ACC112 (cell line): ENCODE data around the gene LAMA3.

Experiments
- H2AFZ ChIP-seq: fragments of 200-600 bp; sonication (generic); one replicate; pipeline ENCODE4 v1.6.0; 2017; ENCODE audit warnings: antibody characterized with exemption, low read length; ENCODE audit not compliant: unreplicated experiment
- H3K27ac ChIP-seq: fragments of 200-600 bp; sonication (generic); 2 replicates; pipeline ENCODE4 v1.5.1; 2014; ENCODE audit warnings: low read depth, mild to moderate bottlenecking, antibody characterized with exemption, low read length, moderate library complexity
- H3K27me3 ChIP-seq: fragments of 200-600 bp; sonication (generic); 2 replicates; pipeline ENCODE4 v1.6.1; 2014; ENCODE audit warnings: mild to moderate bottlenecking, antibody characterized with exemption, low read length, moderate library complexity, mixed read lengths; ENCODE audit not compliant: insufficient read depth
- H3K36me3 ChIP-seq: fragments of 200-600 bp; sonication (generic); 2 replicates; pipeline ENCODE4 v1.6.1; 2016; ENCODE audit warnings: mild to moderate bottlenecking, antibody characterized with exemption, low read length, moderate library complexity, mixed read lengths; ENCODE audit not compliant: insufficient read depth
- H3K4me1 ChIP-seq: fragments of 200-600 bp; sonication (generic); one replicate; pipeline ENCODE4 v1.6.1; 2016; ENCODE audit warnings: low read length, mixed read lengths; ENCODE audit not compliant: insufficient read depth, unreplicated experiment, control insufficient read depth
- H3K4me3 ChIP-seq: fragments of 200-600 bp; sonication (generic); 2 replicates; pipeline ENCODE4 v1.5.1; 2014; ENCODE audit warnings: mild to moderate bottlenecking, low read depth, low read length
- H3K79me2 ChIP-seq: fragments of 200-600 bp; sonication (generic); one replicate; pipeline ENCODE4 v1.6.0; 2016; ENCODE audit warnings: low read length; ENCODE audit not compliant: control insufficient read depth, unreplicated experiment, insufficient read depth

LAMA3 gene

DNA sequence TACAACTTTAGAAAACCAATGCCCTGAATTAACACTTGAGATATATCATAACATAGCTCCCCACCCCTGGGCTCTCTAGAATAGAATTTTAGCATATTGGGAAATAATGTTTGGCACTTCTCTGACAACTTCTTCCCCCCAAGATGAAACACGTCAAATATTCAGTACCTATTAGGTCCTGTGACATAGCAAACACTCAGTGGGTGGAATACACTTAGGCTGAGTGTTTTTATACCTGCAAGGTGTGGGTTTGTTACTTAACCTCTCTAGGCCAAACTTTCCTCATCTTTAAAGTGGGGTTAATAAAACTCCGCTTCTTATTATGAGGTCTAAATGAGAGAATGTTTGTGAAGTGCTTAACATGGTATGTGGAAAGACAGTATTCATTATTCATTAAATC lies 56.1 kb downstream of the LAMA3 start:
- no peaks in the 10 kb centered on the region for H3K79me2 ChIP-seq
- no peak overlapping the region for H2AFZ ChIP-seq
- H3K27ac ChIP-seq, result no peak overlapping the region
- no peak overlapping the region for H3K4me3 ChIP-seq
- H3K36me3 ChIP-seq, result no peaks in the 10 kb centered on the region
- no peaks in the 10 kb centered on the region for H3K4me1 ChIP-seq
- H3K27me3 ChIP-seq, result no peaks in the 10 kb centered on the region

DNA sequence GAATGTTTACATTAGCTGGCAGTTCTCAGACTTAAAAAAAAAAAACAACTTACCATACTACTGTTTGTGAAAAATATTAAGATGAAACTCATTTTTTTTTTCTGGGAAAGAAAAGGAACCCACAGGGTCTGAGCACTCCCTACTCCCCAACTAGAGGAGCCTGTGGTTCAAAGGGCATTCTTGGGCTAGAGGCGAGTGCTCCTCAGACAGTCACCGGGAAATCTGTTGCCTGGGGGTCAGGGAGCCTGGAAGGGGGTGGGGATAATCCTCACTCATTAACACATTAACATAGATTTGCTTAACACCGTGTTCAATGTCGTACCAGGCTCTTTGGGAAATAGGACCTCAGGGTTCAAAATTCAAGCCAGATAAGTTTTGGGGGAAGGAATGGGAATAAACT lies 57.6 kb downstream of the LAMA3 start:
- no peaks in the 10 kb centered on the region for H3K27me3 ChIP-seq
- no peaks in the 10 kb centered on the region for H3K4me1 ChIP-seq
- no peak overlapping the region for H3K27ac ChIP-seq
- no peaks in the 10 kb centered on the region for H3K36me3 ChIP-seq
- H3K4me3 ChIP-seq, result no peak overlapping the region
- no peak overlapping the region for H2AFZ ChIP-seq
- H3K79me2 ChIP-seq, result no peaks in the 10 kb centered on the region

DNA sequence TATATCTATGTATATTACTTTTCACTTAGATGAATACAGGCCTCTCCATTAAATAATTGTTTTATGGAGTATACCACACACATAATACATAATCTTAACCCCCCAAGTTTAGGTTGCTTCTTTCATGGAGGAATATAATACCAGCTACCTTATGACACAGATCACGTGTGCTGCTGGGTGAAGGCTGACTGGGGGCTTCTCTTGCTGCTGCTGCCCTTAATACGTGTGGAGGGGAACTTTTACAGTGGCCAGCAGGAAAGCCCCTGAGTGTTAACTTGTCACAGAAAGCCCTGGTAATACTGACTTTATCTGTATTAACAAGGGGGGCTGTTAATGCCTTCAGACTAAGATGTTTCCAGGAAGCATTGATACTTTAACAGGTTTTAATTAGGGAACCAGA lies 63.1 kb downstream of the LAMA3 start:
- H3K27me3 ChIP-seq, result no peaks in the 10 kb centered on the region
- H3K36me3 ChIP-seq, result no peaks in the 10 kb centered on the region
- no peak overlapping the region for H2AFZ ChIP-seq
- no peak overlapping the region for H3K4me3 ChIP-seq
- H3K79me2 ChIP-seq, result no peaks in the 10 kb centered on the region
- H3K27ac ChIP-seq, result no peak overlapping the region
- H3K4me1 ChIP-seq, result no peaks in the 10 kb centered on the region

DNA sequence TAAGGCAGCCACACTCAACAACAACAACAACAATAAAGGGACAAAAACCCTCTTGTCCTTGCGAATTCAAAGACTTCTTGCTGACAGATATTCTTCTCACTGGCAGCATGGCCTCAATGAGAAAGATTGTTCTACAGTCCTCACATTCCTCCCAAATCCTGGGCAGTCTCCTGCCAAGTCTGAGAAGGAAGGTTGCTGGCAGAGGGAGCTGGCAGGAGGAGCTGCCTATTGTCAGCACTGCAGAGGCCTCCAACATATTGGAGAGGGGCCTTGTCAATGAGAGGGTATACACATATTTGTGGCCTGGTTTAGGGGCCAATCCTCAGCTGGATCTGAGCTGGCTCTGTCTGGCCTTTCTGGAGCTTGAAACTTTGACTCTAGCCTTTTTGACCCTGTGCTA lies 63.5 kb downstream of the LAMA3 start:
- H3K36me3 ChIP-seq, result no peaks in the 10 kb centered on the region
- H3K79me2 ChIP-seq, result no peaks in the 10 kb centered on the region
- H2AFZ ChIP-seq, result no peak overlapping the region
- H3K4me1 ChIP-seq, result no peaks in the 10 kb centered on the region
- H3K27ac ChIP-seq, result no peak overlapping the region
- H3K27me3 ChIP-seq, result no peaks in the 10 kb centered on the region
- no peak overlapping the region for H3K4me3 ChIP-seq

DNA sequence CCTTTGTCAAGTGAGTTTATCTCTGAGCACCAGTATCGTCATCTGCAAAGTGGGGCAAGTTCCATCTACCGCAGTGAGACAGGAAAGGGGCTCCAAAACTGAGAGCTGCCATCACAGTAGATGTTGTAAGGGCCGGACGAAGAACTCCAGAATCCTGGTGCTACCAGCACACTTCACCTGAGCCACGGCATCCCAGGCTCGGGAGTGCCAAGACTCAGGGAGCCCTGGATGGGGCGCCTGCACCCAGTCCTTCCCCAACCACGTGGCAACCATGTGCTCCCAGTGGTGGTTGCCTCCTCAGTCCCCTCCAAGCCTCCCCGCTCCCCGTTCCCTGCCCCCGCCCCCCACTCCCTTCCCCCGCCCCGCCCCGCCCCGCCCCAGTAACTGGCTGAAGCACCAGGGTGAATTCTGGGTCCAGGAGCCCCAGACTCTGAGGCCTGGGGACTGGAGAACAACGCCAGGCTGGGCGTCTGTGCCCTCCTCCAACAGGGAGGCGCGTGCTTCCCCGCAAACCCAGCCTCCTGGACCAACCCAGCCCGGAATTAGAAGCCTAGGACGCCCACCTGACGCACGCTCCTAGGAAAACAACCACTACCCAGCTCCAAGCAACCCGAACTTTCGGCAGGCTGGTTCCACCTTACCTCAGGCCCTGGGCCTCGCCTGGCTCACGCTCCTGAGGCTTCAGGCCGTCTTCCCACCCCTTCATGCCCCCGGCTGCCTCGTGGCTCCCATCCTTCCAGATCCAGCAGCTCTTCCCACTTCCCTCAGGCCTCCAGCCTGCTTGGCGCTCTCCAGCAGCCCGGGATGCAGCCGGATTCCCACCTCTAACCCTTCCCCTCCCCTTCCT lies 67.6 kb downstream of the LAMA3 start:
- no peaks in the 10 kb centered on the region for H3K36me3 ChIP-seq
- no peak overlapping the region for H3K27ac ChIP-seq
- no peaks in the 10 kb centered on the region for H3K4me1 ChIP-seq
- no peak overlapping the region for H2AFZ ChIP-seq
- H3K27me3 ChIP-seq, result no peaks in the 10 kb centered on the region
- H3K4me3 ChIP-seq, result no peak overlapping the region
- H3K79me2 ChIP-seq, result no peaks in the 10 kb centered on the region

DNA sequence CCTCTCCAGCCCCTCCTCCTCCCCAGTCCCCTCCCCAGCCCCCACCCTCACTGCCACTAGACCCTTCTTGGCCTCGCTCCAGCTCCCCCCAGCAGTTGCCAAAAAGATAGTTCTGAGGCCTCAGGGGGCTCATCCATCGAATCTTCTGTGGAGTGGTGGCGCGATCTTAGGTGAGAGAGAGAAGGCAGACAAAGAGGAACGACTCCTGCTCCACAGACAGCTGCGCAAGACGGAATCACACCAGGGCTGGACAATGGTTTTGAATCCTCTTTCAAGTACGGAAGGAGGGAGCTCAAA lies 68.1 kb downstream of the LAMA3 start:
- Histone ChIP-seq H3K36me3 (no peaks in the 10 kb centered on the region), H2AFZ (no peak overlapping the region), H3K27me3 (no peaks in the 10 kb centered on the region), H3K79me2 (no peaks in the 10 kb centered on the region), H3K4me1 (no peaks in the 10 kb centered on the region), H3K4me3 (no peak overlapping the region), H3K27ac (no peak overlapping the region)

DNA sequence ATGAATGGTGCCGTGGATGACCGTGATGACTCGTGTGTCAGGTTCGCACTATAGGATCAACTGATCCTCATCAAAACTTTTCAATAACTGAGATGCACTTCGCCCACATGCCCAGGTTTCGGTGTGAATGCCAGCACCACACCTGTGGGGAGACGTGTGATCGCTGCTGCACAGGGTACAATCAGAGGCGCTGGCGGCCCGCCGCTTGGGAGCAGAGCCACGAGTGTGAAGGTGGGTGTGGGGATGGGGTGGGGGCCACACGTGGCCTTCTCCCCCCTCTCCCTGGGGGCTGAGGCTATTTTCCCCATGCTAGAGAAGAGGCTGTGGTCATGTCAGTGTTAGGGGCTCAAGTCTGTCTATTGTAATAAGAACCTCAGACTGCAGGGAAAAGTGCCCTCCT lies 69.0 kb downstream of the LAMA3 start:
- Histone ChIP-seq H3K4me1 (no peaks in the 10 kb centered on the region), H3K36me3 (no peaks in the 10 kb centered on the region), H3K4me3 (no peak overlapping the region), H3K27ac (no peak overlapping the region), H2AFZ (no peak overlapping the region), H3K27me3 (no peaks in the 10 kb centered on the region), H3K79me2 (no peaks in the 10 kb centered on the region)

DNA sequence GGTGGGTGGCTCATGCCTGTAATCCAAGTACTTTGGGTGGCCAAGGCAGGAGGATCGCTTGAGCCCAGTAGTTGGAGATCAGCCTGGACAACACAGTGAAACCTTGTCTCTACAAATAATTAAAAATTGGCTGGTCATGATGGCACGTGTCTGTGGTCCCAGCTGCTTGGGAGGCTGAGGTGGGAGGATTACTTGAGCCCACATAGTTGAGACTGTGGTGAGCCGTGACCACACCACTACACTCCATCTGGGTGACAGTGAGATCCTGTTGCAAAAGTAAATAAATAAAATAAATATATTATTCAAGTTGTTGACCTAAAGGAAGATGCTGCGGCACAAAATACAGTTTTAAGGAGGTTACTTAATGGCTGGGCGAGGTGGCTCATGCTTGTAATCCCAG lies 72.7 kb downstream of the LAMA3 start:
- Histone ChIP-seq H3K27ac (no peak overlapping the region), H3K79me2 (no peaks in the 10 kb centered on the region), H2AFZ (no peak overlapping the region), H3K4me3 (no peak overlapping the region), H3K27me3 (no peaks in the 10 kb centered on the region), H3K36me3 (no peaks in the 10 kb centered on the region), H3K4me1 (no peaks in the 10 kb centered on the region)

DNA sequence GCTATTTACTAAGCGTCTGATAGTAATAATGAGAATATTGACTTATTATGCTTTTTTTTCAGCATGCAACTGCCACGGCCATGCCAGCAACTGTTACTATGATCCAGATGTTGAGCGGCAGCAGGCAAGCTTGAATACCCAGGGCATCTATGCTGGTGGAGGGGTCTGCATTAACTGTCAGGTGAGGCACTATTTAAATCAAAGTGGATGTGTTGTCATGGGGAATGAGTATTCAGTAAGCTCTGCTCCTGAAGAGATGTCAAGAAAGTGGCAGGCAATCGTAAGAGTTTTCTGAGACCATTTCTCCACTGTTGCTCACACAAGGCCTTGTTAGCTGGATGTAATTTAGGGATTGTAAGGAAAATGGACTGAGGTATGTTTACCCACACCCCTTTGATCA lies 74.1 kb downstream of the LAMA3 start:
- H3K27me3 ChIP-seq, result no peaks in the 10 kb centered on the region
- H3K4me3 ChIP-seq, result no peak overlapping the region
- no peak overlapping the region for H3K27ac ChIP-seq
- no peak overlapping the region for H2AFZ ChIP-seq
- no peaks in the 10 kb centered on the region for H3K4me1 ChIP-seq
- H3K79me2 ChIP-seq, result no peaks in the 10 kb centered on the region
- no peaks in the 10 kb centered on the region for H3K36me3 ChIP-seq

DNA sequence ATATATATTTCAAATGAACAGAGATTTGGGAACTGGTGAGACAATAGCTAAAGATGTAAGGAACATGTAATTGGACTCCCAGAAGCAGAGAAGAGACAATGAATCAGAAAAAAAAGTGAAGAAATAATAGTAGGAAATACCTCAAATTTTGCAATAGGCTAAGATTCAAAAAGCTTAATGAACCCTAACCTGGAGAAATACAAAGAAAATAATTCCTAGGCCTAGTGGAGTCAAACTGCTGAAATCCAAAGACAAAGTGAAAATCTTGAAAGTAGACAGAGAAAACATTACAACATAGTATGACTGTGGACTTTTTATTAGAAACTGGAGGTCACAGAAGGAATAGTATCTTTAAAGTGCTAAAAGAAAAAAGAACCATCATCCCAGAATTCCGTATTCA lies 76.7 kb downstream of the LAMA3 start:
- Histone ChIP-seq H3K36me3 (no peaks in the 10 kb centered on the region), H3K79me2 (no peaks in the 10 kb centered on the region), H3K27ac (no peak overlapping the region), H3K4me1 (no peaks in the 10 kb centered on the region), H3K4me3 (no peak overlapping the region), H2AFZ (no peak overlapping the region), H3K27me3 (no peaks in the 10 kb centered on the region)

DNA sequence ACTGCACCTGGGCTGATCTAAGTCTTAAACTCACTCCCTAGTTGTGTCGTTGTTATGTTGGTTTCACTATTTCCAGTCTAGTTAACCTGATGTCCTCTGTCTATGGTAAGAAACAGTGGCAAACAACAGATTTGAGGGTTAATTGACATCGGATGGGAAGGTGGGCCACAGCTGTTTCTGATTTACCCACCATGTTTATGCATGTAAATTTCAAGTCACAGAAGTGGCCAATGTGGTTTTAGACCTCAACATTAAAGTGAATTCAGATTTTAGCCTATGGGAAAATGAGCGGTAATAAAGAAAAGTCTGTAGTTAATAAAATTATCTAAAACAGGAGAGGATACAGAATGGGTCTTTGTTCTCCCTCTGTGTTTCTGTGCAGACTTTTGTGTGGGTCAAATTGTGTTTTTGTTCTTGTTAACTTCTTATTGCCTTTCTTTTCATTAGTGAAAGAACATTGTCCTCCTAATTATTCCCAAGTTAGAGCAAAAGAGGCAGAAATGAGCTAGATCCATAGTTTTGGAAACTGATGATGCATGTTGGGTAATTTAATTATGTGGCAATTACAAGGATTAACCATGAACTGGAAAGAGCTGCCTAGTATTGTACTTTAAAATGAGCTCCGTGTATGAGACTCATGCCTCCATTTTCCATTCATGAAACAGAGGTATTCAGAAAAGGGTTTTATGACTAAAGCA lies 83.2 kb downstream of the LAMA3 start:
- Histone ChIP-seq H3K36me3 (no peaks in the 10 kb centered on the region), H3K4me3 (no peak overlapping the region), H3K79me2 (no peaks in the 10 kb centered on the region), H3K27ac (no peak overlapping the region), H3K4me1 (no peaks in the 10 kb centered on the region), H2AFZ (no peak overlapping the region), H3K27me3 (no peaks in the 10 kb centered on the region)
